HL-60 (cell line): Measurements from ENCODE around the gene KCNMA1.

ENCODE experiments used
- DNase-seq, 2 experiments: peaks; one replicate each; pipeline ENCODE4 v3.0.0-alpha.2; 2010 to 2020; ENCODE audit warnings: low read depth in 1 of 2, low spot score in 1 of 2
- H3K27ac ChIP-seq: fragments of 250-450 bp; sonication (Bioruptor Pico); replicated peaks from 2 replicates; pipeline ENCODE4 v1.5.1; 2020; ENCODE audit warnings: mild to moderate bottlenecking, moderate library complexity
- H3K27me3 ChIP-seq: fragments of 250-450 bp; sonication (Bioruptor Pico); 2 replicates; pipeline ENCODE4 v1.5.1; 2021; ENCODE audit warnings: mild to moderate bottlenecking, moderate library complexity; ENCODE audit not compliant: insufficient read depth, poor library complexity, severe bottlenecking
- H3K4me3 ChIP-seq: replicated peaks from 2 replicates; pipeline ENCODE4 v1.5.1; 2011; ENCODE audit warnings: mild to moderate bottlenecking, control low read depth, low read length; ENCODE audit not compliant: insufficient read depth
- GABPA ChIP-seq: IDR thresholded peaks from 2 replicates; pipeline ENCODE4 v1.6.1; 2012; ENCODE audit warnings: low read depth
- POLR2AphosphoS5 ChIP-seq: IDR thresholded peaks from 2 replicates; pipeline ENCODE4 v1.6.1; 2012; ENCODE audit warnings: low read depth
- SPI1 ChIP-seq: IDR thresholded peaks from 2 replicates; pipeline ENCODE4 v1.6.1; 2012; ENCODE audit warnings: low read depth, mild to moderate bottlenecking, borderline replicate concordance
- TF ChIP-seq, protein P1 (sequence below): IDR thresholded peaks from 2 replicates; pipeline ENCODE4 v1.6.1; 2012; ENCODE audit warnings: low read depth; ENCODE audit not compliant: insufficient replicate concordance
- TF ChIP-seq, protein P2 (sequence below): IDR thresholded peaks from one replicate; pipeline ENCODE4 v1.5.1; 2011; ENCODE audit warnings: low read length, control low read depth, inconsistent platforms; ENCODE audit not compliant: insufficient read depth

KCNMA1 gene

DNA sequence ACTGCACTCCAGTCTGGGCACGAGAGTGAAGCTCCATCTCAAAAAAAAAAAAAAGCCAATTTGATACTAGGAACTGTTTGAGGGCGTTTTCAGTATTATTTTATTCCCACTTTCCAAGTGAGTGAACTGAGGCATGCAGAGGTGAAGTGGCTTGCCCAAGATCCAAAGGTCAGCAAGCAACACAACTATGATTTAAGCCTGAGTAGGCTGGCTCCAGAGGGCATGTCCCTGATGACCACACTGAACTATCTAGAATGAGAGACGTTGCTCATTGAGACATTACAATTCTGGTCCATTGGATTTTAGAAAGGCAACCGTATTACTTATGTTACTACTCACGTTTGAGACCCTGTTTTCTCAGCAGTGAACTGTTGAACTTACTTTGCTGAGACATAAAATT lies 20.8 kb downstream of the KCNMA1 start:
- H3K4me3 ChIP-seq = no peak overlapping the region
- TF ChIP-seq, protein P1, sequence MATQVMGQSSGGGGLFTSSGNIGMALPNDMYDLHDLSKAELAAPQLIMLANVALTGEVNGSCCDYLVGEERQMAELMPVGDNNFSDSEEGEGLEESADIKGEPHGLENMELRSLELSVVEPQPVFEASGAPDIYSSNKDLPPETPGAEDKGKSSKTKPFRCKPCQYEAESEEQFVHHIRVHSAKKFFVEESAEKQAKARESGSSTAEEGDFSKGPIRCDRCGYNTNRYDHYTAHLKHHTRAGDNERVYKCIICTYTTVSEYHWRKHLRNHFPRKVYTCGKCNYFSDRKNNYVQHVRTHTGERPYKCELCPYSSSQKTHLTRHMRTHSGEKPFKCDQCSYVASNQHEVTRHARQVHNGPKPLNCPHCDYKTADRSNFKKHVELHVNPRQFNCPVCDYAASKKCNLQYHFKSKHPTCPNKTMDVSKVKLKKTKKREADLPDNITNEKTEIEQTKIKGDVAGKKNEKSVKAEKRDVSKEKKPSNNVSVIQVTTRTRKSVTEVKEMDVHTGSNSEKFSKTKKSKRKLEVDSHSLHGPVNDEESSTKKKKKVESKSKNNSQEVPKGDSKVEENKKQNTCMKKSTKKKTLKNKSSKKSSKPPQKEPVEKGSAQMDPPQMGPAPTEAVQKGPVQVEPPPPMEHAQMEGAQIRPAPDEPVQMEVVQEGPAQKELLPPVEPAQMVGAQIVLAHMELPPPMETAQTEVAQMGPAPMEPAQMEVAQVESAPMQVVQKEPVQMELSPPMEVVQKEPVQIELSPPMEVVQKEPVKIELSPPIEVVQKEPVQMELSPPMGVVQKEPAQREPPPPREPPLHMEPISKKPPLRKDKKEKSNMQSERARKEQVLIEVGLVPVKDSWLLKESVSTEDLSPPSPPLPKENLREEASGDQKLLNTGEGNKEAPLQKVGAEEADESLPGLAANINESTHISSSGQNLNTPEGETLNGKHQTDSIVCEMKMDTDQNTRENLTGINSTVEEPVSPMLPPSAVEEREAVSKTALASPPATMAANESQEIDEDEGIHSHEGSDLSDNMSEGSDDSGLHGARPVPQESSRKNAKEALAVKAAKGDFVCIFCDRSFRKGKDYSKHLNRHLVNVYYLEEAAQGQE = no peak
- no peak for TF ChIP-seq GABPA
- no peak for TF ChIP-seq SPI1
- TF ChIP-seq, protein P2, sequence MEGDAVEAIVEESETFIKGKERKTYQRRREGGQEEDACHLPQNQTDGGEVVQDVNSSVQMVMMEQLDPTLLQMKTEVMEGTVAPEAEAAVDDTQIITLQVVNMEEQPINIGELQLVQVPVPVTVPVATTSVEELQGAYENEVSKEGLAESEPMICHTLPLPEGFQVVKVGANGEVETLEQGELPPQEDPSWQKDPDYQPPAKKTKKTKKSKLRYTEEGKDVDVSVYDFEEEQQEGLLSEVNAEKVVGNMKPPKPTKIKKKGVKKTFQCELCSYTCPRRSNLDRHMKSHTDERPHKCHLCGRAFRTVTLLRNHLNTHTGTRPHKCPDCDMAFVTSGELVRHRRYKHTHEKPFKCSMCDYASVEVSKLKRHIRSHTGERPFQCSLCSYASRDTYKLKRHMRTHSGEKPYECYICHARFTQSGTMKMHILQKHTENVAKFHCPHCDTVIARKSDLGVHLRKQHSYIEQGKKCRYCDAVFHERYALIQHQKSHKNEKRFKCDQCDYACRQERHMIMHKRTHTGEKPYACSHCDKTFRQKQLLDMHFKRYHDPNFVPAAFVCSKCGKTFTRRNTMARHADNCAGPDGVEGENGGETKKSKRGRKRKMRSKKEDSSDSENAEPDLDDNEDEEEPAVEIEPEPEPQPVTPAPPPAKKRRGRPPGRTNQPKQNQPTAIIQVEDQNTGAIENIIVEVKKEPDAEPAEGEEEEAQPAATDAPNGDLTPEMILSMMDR = no peak
- no peak for TF ChIP-seq POLR2AphosphoS5
- no peak for DNase-seq
- no peak overlapping the region for H3K27ac ChIP-seq
- no peaks in the 10 kb centered on the region for H3K27me3 ChIP-seq

DNA sequence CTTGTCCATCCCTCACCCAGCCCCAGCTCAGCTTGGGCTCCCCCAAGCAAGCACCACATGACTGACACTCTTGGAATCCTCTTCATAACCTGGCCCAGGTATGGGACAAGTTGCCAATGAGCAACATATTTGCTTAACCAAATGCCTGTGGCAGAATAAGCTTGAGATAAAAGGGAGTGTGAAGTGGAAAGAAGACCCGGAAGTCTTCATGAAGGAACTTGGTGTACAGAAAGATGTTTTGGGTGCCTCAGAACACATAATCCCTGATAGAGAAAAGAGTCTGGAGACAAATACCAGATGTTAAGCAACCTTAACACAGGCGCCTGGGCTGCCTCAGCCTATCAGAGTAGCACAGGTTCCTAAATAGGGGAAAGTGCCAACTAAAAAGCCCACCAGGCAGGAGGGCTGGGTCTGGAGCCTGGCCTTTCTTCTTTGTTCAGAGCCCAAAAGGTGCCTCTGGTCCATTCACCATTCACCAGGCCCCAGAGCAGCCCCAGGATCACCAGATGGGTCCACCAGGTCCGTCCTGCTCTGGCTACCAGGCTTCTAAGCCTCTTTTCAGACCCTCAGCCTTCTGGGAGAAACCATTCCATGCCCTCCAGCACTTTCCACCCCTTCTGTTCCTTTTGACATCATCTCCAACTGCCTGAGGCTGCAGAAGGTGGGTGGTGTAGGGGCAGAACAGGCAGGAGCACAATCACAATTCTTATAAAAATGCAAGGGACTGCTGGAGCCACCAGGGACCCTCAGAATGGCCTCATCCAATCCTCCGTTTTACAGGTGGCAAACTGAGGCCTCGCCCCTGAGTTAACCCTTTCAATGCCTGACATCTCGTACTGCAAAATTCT lies 22.6 kb downstream of the KCNMA1 start:
- Histone ChIP-seq H3K4me3 (no peak overlapping the region), H3K27me3 (no peaks in the 10 kb centered on the region), H3K27ac (no peak overlapping the region)
- TF ChIP-seq GABPA (no peak), SPI1 (no peak), POLR2AphosphoS5 (no peak)
- TF ChIP-seq, protein P2 = no peak
- TF ChIP-seq, protein P1 = no peak
- DNase-seq = no peak

DNA sequence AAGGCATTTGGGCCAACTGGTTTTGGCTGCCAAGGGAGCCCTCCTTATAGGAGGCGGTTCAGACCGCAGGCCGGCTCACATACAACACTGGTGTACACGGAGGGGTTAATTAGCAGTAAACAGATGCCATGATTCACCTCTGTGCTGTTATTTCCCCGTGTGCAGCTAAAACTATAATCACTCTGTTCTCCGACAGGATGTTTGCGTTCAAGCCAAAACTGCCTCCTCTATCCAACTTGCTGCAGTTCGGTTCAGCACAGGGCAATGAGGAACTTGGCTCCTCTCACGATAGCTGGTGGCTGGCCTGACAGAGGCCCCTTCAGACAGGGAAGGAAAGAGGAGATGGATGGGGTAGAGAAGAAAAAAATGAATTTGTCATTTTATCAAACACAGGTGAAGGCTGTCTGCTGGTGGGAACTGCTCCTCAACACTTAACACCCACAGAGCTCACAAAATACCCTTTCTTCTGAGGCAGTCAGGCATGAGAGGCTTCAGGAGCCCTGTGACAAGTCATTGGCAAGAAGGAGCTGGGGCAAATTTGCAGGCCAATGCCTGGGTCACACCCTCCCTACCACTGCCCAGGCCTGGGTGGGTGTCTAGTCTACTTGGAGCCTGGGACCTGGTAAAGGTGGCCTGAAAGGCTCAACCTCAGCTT lies 24.0 kb downstream of the KCNMA1 start:
- DNase-seq = no peak
- no peak overlapping the region for H3K4me3 ChIP-seq
- no peaks in the 10 kb centered on the region for H3K27me3 ChIP-seq
- TF ChIP-seq SPI1 (no peak), POLR2AphosphoS5 (no peak), GABPA (no peak)
- TF ChIP-seq, protein P1 = no peak
- TF ChIP-seq, protein P2 = no peak
- H3K27ac ChIP-seq = no peak overlapping the region
